NB4 (cell line): Measurements from ENCODE around the gene DOCK4.
"Not testable (repeated sequence)": the region's sequence is repeated elsewhere in the genome, so short reads cannot be mapped to it uniquely, and the experiment has no call there.

Experiments used
- DNase-seq: peaks from one replicate; pipeline ENCODE4 v3.0.0; 2010; ENCODE audit warnings: low read depth
- H3K4me3 ChIP-seq: one replicate; pipeline ENCODE4 v1.5.1; 2011; ENCODE audit warnings: mild to moderate bottlenecking, low read depth, low read length, moderate library complexity
- CTCF ChIP-seq: IDR thresholded peaks from one replicate; pipeline ENCODE4 v1.5.1; 2012; ENCODE audit warnings: low read depth, low read length
- MAX ChIP-seq: IDR thresholded peaks from 2 replicates; pipeline ENCODE4 v1.6.1; 2011; ENCODE audit warnings: low read depth, low read length
- MYC ChIP-seq: IDR thresholded peaks from 2 replicates; pipeline ENCODE4 v1.6.1; 2011; ENCODE audit warnings: low read depth, low read length
- POLR2A ChIP-seq: IDR thresholded peaks from 2 replicates; pipeline ENCODE4 v1.6.1; 2011; ENCODE audit warnings: mild to moderate bottlenecking; ENCODE audit not compliant: insufficient read length; ENCODE audit errors: extremely low read depth

The DOCK4 gene

GRCh38 chr7:111927353-111928019, 278.7 kb downstream of the DOCK4 start:
- no peak overlapping the region for H3K4me3 ChIP-seq
- TF ChIP-seq MYC, result no peak
- TF ChIP-seq CTCF, result no peak
- no peak for TF ChIP-seq POLR2A
- no peak for TF ChIP-seq MAX
- no peak for DNase-seq

- no peak for TF ChIP-seq POLR2A
- no peak for TF ChIP-seq MYC
- TF ChIP-seq MAX, result no peak
- TF ChIP-seq CTCF, result no peak
Measured at GRCh38 chr7:111920329-111920728, 285.9 kb downstream of the DOCK4 start.

GRCh38 chr7:111919631-111920179, 286.5 kb downstream of the DOCK4 start:
- peak; percentile 12 for DNase-seq
- H3K4me3 ChIP-seq, result no peak overlapping the region
- TF ChIP-seq CTCF (no peak), MAX (no peak), POLR2A (no peak), MYC (no peak)

More at GRCh38 chr7:111920329-111920728, 285.9 kb downstream of the DOCK4 start:
- H3K4me3 ChIP-seq, result no peak overlapping the region
- DNase-seq, result no peak

GRCh38 chr7:111919164-111919563, 287.0 kb downstream of the DOCK4 start:
- H3K4me3 ChIP-seq, result no peak overlapping the region
- no peak for TF ChIP-seq MYC
- TF ChIP-seq CTCF, result no peak
- no peak for TF ChIP-seq MAX
- TF ChIP-seq POLR2A, result no peak
- no peak for DNase-seq

GRCh38 chr7:111918461-111918860, 287.7 kb downstream of the DOCK4 start:
- no peak for DNase-seq
- no peak overlapping the region for H3K4me3 ChIP-seq
- TF ChIP-seq POLR2A (no peak), MAX (no peak), CTCF (no peak), MYC (no peak)

- not testable (repeated sequence) for H3K4me3 ChIP-seq, DNase-seq
Measured at GRCh38 chr7:111917404-111917803, 288.8 kb downstream of the DOCK4 start.
